Fibroblast of lung (primary cell): ENCODE results near the gene TRIB2. TPM values are rescaled to one million over a fixed set of nuclear protein-coding genes. Genes with fewer than 3 reads are reported as not detected.

Source experiments
- DNase-seq, 2 donors: peaks; one replicate each; pipeline versions ENCODE4 v3.0.0 to v3.0.0-alpha.2; 2010; ENCODE audit warnings: low read depth in 2 of 2
- H2AFZ ChIP-seq: 2 replicates; pipeline ENCODE4 v1.5.1; 2012; ENCODE audit warnings: low read length, control low read depth, inconsistent platforms
- H3K27ac ChIP-seq: 2 replicates; pipeline ENCODE4 v1.5.1; 2011; ENCODE audit warnings: low read length, control low read depth; ENCODE audit not compliant: insufficient read depth
- H3K27me3 ChIP-seq: 2 replicates; pipeline ENCODE4 v1.5.1; 2011; ENCODE audit warnings: mild to moderate bottlenecking, low read length; ENCODE audit not compliant: control insufficient read depth, insufficient read depth
- H3K36me3 ChIP-seq: 2 replicates; pipeline ENCODE4 v1.5.1; 2011; ENCODE audit warnings: low read length; ENCODE audit not compliant: control insufficient read depth, insufficient read depth
- H3K4me1 ChIP-seq: 2 replicates; pipeline ENCODE4 v1.5.1; 2011; ENCODE audit warnings: low read length; ENCODE audit not compliant: control insufficient read depth, insufficient read depth; ENCODE audit errors: extremely low read depth
- H3K4me2 ChIP-seq: 2 replicates; pipeline ENCODE4 v1.5.1; 2011; ENCODE audit warnings: low read length, control low read depth; ENCODE audit not compliant: insufficient read depth; ENCODE audit errors: extremely low read depth
- H3K4me3 ChIP-seq, 4 experiments: fragments of 200-600 bp in 1 of 4; sonication (generic) in 1 of 4; replicated peaks in 1 of 4; 2 replicates each; pipeline ENCODE4 v1.5.1; 2011 to 2016; ENCODE audit warnings: low read length in 4 of 4, low read depth in 3 of 4, mild to moderate bottlenecking in 3 of 4, control low read depth in 2 of 4, inconsistent platforms in 1 of 4, mixed read lengths in 1 of 4; ENCODE audit not compliant: insufficient read depth in 1 of 4; ENCODE audit errors: control extremely low read depth in 1 of 4
- H3K79me2 ChIP-seq: 2 replicates; pipeline ENCODE4 v1.5.1; 2012; ENCODE audit warnings: mild to moderate bottlenecking, low read length, inconsistent platforms; ENCODE audit not compliant: control insufficient read depth, insufficient read depth
- H3K9ac ChIP-seq: 2 replicates; pipeline ENCODE4 v1.5.1; 2011; ENCODE audit warnings: mild to moderate bottlenecking, low read length, control low read depth; ENCODE audit not compliant: insufficient read depth
- H3K9me3 ChIP-seq: 2 replicates; pipeline ENCODE4 v1.5.1; 2012; ENCODE audit warnings: low read depth, low read length; ENCODE audit not compliant: control insufficient read depth, insufficient read depth
- H4K20me1 ChIP-seq: 2 replicates; pipeline ENCODE4 v1.5.1; 2011; ENCODE audit warnings: low read length; ENCODE audit not compliant: control insufficient read depth, insufficient read depth; ENCODE audit errors: extremely low read depth
- CTCF ChIP-seq, 2 donors: IDR thresholded peaks in 1 of 2; conservative IDR thresholded peaks in 1 of 2; 1 replicate in 1 of 2; 2 replicates in 1 of 2; pipeline ENCODE4 v1.5.1; 2011 to 2012; ENCODE audit warnings: low read length in 2 of 2, control low read depth in 1 of 2, inconsistent platforms in 1 of 2, low read depth in 1 of 2, mild to moderate bottlenecking in 1 of 2
- EZH2 ChIP-seq: IDR thresholded peaks from 2 replicates; pipeline ENCODE4 v1.5.1; 2012; ENCODE audit warnings: low read length, control low read depth, mild to moderate bottlenecking; ENCODE audit errors: missing control alignments
- polyA plus RNA-seq, 2 donors: library from polyadenylated mRNA; depleted of rRNA in 1 of 2; stranded (reverse) in 1 of 2; unstranded in 1 of 2; fragments of >200 nt; gene quantifications; 2 replicates each; pipeline ENCODE4 v1.2.1, GENCODE V29; 2011 to 2012; ENCODE audit warnings: missing spikeins in 1 of 2
- total RNA-seq: library from RNA; depleted of rRNA; stranded (reverse); fragments of >200 nt; gene quantifications from 2 replicates; pipeline ENCODE4 v1.2.1, GENCODE V29; 2014

TRIB2 gene
- total and polyA plus RNA-seq, 2 donors (not counting 1 experiment from before 2014, with no cell fraction given): 26.1 to 31.0 TPM

GRCh38 chr2:12674644-12675328 is 42.0 kb upstream of the TRIB2 start:
- Histone ChIP-seq H3K27ac (no peak overlapping the region), H3K9ac (no peak overlapping the region), H3K4me2 (no peak overlapping the region), H3K4me3 (no peak overlapping the region), H3K36me3 (no peaks in the 10 kb centered on the region), H3K9me3 (no peaks in the 10 kb centered on the region), H3K27me3 (no peaks in the 10 kb centered on the region), H4K20me1 (no peaks in the 10 kb centered on the region), H3K79me2 (no peaks in the 10 kb centered on the region), H3K4me1 (no peaks in the 10 kb centered on the region), H2AFZ (no peak overlapping the region)
- DNase-seq: no peak
- TF ChIP-seq EZH2 (no peak), CTCF (conservative IDR thresholded peaks at IDR 0.05 in 1 of 2, IDR thresholded peaks at IDR 0.05 in 1 of 2; ENCODE audit: low read depth in 1 of 2, low read length in 2 of 2) (no peak)

- no peak overlapping the region for H3K9ac ChIP-seq
- H3K9me3 ChIP-seq: no peaks in the 10 kb centered on the region
- H3K4me2 ChIP-seq: no peak overlapping the region
- H3K4me1 ChIP-seq: no peaks in the 10 kb centered on the region
- TF ChIP-seq CTCF (conservative IDR thresholded peaks at IDR 0.05 in 1 of 2, IDR thresholded peaks at IDR 0.05 in 1 of 2; ENCODE audit: low read depth in 1 of 2, low read length in 2 of 2) (no peak), EZH2 (no peak)
- DNase-seq: peak; percentile 28 to 79
- H3K4me3 ChIP-seq: no peak overlapping the region
- no peaks in the 10 kb centered on the region for H3K27me3 ChIP-seq
- no peak overlapping the region for H2AFZ ChIP-seq
- H3K36me3 ChIP-seq: no peaks in the 10 kb centered on the region
- H4K20me1 ChIP-seq: no peaks in the 10 kb centered on the region
- no peak overlapping the region for H3K27ac ChIP-seq
- H3K79me2 ChIP-seq: no peaks in the 10 kb centered on the region
These were observed 41.4 kb upstream of the TRIB2 start for GRCh38 chr2:12675352-12675795.

GRCh38 chr2:12675801-12676200 is 40.9 kb upstream of the TRIB2 start:
- no peak overlapping the region for H3K4me2 ChIP-seq
- TF ChIP-seq CTCF (conservative IDR thresholded peaks at IDR 0.05 in 1 of 2, IDR thresholded peaks at IDR 0.05 in 1 of 2; ENCODE audit: low read depth in 1 of 2, low read length in 2 of 2) (no peak), EZH2 (no peak)
- no peaks in the 10 kb centered on the region for H3K79me2 ChIP-seq
- H3K4me1 ChIP-seq: no peaks in the 10 kb centered on the region
- no peak overlapping the region for H3K4me3 ChIP-seq
- peak in 1 of 2 donors; percentile 75 for DNase-seq
- no peak overlapping the region for H3K27ac ChIP-seq
- no peaks in the 10 kb centered on the region for H3K9me3 ChIP-seq
- no peak overlapping the region for H3K9ac ChIP-seq
- H2AFZ ChIP-seq: no peak overlapping the region
- no peaks in the 10 kb centered on the region for H3K27me3 ChIP-seq
- no peaks in the 10 kb centered on the region for H4K20me1 ChIP-seq
- no peaks in the 10 kb centered on the region for H3K36me3 ChIP-seq
